ENCODE results near the gene FLNA. TPM values are rescaled to one million over a fixed set of nuclear protein-coding genes. Genes with fewer than 3 reads are reported as not detected.

The FLNA gene
- total and polyA plus RNA-seq, 10 of the 15 experiments (the other 5 are each of a cell fraction or from before 2014, with no cell fraction given), result 5.1 to 643 (median 171) TPM

DNA sequence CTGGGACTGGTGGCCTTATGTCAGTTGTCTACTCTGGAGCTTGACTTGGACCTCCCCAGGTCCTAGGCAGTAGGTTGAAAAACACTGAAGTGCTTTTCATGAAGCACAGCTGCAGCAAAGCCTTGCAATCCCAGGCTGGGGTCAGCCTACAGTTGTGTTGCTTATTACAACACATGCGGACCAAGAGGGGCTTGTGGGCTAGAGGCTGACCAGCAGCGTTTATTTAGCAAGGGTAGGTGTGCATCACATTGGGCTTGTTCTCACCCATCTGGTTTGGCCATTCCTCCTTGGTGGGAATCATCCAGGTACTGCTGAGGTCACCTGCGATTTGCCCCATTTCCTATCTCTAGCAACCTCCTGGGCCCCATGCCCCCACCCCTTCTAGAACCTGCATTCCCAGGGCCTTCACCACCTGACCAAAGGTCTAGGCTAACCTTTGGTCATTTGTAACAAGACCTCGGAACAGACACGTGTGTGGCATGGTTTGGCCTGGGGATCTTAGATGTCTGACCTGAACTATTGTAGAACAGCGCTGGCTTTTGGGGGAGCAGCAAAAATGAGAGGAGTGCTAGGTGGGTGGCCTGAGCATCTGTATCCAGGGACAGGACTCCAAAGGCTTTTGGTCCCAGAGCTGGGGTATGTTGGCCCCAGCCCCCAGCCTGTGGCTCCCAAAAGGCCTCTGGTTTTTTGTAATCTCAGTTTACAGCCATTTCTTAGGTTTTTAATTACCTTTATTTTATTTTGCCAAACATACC lies 26.8 kb upstream of the FLNA start (continued):
- no peak for TF ChIP-seq PKNOX1 (IDR thresholded peaks at IDR 0.05)
- no peak for TF ChIP-seq E4F1 (IDR thresholded peaks at IDR 0.05; ENCODE audit: borderline replicate concordance, partially characterized antibody)
- no peak for TF ChIP-seq TBL1XR1 (IDR thresholded peaks at IDR 0.05; ENCODE audit: low read depth, low read length)
- no peak for TF ChIP-seq STAT3 (IDR thresholded peaks at IDR 0.05; ENCODE audit: low read depth, low read length)
- TF ChIP-seq EZH2 (IDR thresholded peaks at IDR 0.05; ENCODE audit: borderline replicate concordance, control insufficient read depth, low read depth, low read length), result no peak
- TF ChIP-seq NR2F1 (conservative IDR thresholded peaks at IDR 0.05), result no peak
- TF ChIP-seq, protein P1, sequence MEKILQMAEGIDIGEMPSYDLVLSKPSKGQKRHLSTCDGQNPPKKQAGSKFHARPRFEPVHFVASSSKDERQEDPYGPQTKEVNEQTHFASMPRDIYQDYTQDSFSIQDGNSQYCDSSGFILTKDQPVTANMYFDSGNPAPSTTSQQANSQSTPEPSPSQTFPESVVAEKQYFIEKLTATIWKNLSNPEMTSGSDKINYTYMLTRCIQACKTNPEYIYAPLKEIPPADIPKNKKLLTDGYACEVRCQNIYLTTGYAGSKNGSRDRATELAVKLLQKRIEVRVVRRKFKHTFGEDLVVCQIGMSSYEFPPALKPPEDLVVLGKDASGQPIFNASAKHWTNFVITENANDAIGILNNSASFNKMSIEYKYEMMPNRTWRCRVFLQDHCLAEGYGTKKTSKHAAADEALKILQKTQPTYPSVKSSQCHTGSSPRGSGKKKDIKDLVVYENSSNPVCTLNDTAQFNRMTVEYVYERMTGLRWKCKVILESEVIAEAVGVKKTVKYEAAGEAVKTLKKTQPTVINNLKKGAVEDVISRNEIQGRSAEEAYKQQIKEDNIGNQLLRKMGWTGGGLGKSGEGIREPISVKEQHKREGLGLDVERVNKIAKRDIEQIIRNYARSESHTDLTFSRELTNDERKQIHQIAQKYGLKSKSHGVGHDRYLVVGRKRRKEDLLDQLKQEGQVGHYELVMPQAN (conservative IDR thresholded peaks at IDR 0.05), result no peak
- TF ChIP-seq ASH2L (IDR thresholded peaks at IDR 0.05; ENCODE audit: borderline replicate concordance, low read depth), result no peak
- TF ChIP-seq SUPT20H (IDR thresholded peaks at IDR 0.05; ENCODE audit: borderline replicate concordance, control insufficient read depth, low read depth, low read length), result no peak
- no peak for TF ChIP-seq NR2C1 (IDR thresholded peaks at IDR 0.05)
- TF ChIP-seq MLLT1 (IDR thresholded peaks at IDR 0.05), result no peak
- TF ChIP-seq ZBED1 (IDR thresholded peaks at IDR 0.05; ENCODE audit: borderline replicate concordance), result peak; percentile 91; the same call in 1 of the 2 replicates
- TF ChIP-seq CBX5 (IDR thresholded peaks at IDR 0.05; ENCODE audit: low read depth), result no peak
- no peak for TF ChIP-seq TAF1 (IDR thresholded peaks at IDR 0.05; ENCODE audit: borderline replicate concordance, low read depth, low read length)
- TF ChIP-seq RUNX3 (IDR thresholded peaks at IDR 0.05; ENCODE audit: low read length), result 0 out of 2 replicates have a peak, but pooled peaks have one; percentile 11
- no peak for TF ChIP-seq CTCF (IDR thresholded peaks at IDR 0.05 in 2 of 3, conservative IDR thresholded peaks at IDR 0.05 in 1 of 3; ENCODE audit: control insufficient read depth in 2 of 3, extremely low read depth in 1 of 3, insufficient read depth in 1 of 3, low read depth in 3 of 3, low read length in 3 of 3)
- TF ChIP-seq YY1 (IDR thresholded peaks at IDR 0.05; ENCODE audit: low read depth, low read length), result no peak
- TF ChIP-seq MEF2B (IDR thresholded peaks at IDR 0.05; ENCODE audit: partially characterized antibody, poor library complexity, severe bottlenecking), result no peak
- peak; percentile 90 for TF ChIP-seq POLR2AphosphoS2 (IDR thresholded peaks at IDR 0.05; ENCODE audit: low read depth, low read length)
- TF ChIP-seq FOXK2 (IDR thresholded peaks at IDR 0.05), result no peak
- TF ChIP-seq CHD2 (IDR thresholded peaks at IDR 0.05; ENCODE audit: borderline replicate concordance, low read depth, low read length), result no peak

All from GM12878 (cell line).